K562 (cell line): ENCODE data around the gene PGD. TPM values are rescaled to one million over a fixed set of nuclear protein-coding genes. Genes with fewer than 3 reads are reported as not detected.

Experiments used
- CHD4 ChIP-seq: fragments of 200-600 bp; sonication (generic); IDR thresholded peaks from 3 replicates; pipeline ENCODE4 v1.6.1; 2012; ENCODE audit warnings: low read depth, mild to moderate bottlenecking, mixed read lengths, low read length, inconsistent platforms; ENCODE audit not compliant: insufficient read depth, insufficient replicate concordance, poor library complexity, severe bottlenecking
- FOXJ3 ChIP-seq: sonication (generic); formaldehyde crosslinking; IDR thresholded peaks from 2 replicates; pipeline ENCODE4 v1.4.0; 2020; ENCODE audit warnings: mild to moderate bottlenecking, missing genetic modification reagents
- IFI16 ChIP-seq: fragments of 250-450 bp; sonication (Bioruptor Pico); IDR thresholded peaks from 2 replicates; pipeline ENCODE4 v2.1.2; 2022; ENCODE audit warnings: mild to moderate bottlenecking, inconsistent platforms
- MGA ChIP-seq: fragments of 450-650 bp; IDR thresholded peaks from 2 replicates; pipeline ENCODE4 v1.6.1; 2016; ENCODE audit warnings: mild to moderate bottlenecking, moderate library complexity
- ZBTB40 ChIP-seq, 2 experiments: fragments of 450-650 bp in 1 of 2; sonication (generic) in 1 of 2; formaldehyde crosslinking in 1 of 2; IDR thresholded peaks; 2 replicates each; pipeline versions ENCODE4 v1.7.1 to v1.9.0; 2016 to 2022; ENCODE audit warnings: inconsistent platforms in 1 of 2, mild to moderate bottlenecking in 1 of 2, missing genetic modification reagents in 1 of 2
- polyA plus RNA-seq, 8 experiments: library from polyadenylated mRNA; depleted of rRNA in 4 of 8; stranded (reverse) in 5 of 8; unstranded in 3 of 8; fragments of >200 nt; fragmentation: Nextera tagmentation in 2 of 8; fragmentation: Illumina TruSeq in 1 of 8; extraction: Ambion mirVana in 2 of 8; extraction: Trizol in 1 of 8; gene quantifications; 2 replicates each; pipeline versions ENCODE4 v1.2.1 to v1.2.3, GENCODE V29; 2011 to 2014; ENCODE audit warnings: inconsistent platforms in 1 of 8, missing spikeins in 1 of 8
- total RNA-seq, 7 experiments: library from RNA; depleted of rRNA in 6 of 7; stranded (reverse); fragments of >200 nt in 6 of 7; fragmentation: Illumina TruSeq in 2 of 7; extraction: Trizol in 2 of 7; gene quantifications; 2 replicates each; pipeline versions ENCODE4 v1.2.1 to v1.2.3, GENCODE V29; 2011 to 2021; ENCODE audit warnings: low replicate concordance in 1 of 7

PGD gene
- total and polyA plus RNA-seq, 9 of the 15 experiments (the other 6 are each of a cell fraction or from before 2014, with no cell fraction given), result 177 to 542 (median 270) TPM

- TF ChIP-seq ZBTB40 (IDR thresholded peaks at IDR 0.05) (no peak), ZBTB40 (CRISPR knock-in tag; IDR thresholded peaks at IDR 0.05) (no peak), CHD4 (no peak), IFI16 (CRISPR knock-in tag) (no peak), FOXJ3 (CRISPR knock-in tag) (peak; percentile 45; the same call in 1 of the 2 replicates), MGA (peak; percentile 60; the same call in 1 of the 2 replicates)
Observed at GRCh38 chr1:10378081-10378841, 20.6 kb upstream of the PGD start (continued).
